ENCODE data around the gene USP43.
"Not testable (repeated sequence)": the region's sequence is repeated elsewhere in the genome, so short reads cannot be mapped to it uniquely, and the experiment has no call there.

The USP43 gene

DNA sequence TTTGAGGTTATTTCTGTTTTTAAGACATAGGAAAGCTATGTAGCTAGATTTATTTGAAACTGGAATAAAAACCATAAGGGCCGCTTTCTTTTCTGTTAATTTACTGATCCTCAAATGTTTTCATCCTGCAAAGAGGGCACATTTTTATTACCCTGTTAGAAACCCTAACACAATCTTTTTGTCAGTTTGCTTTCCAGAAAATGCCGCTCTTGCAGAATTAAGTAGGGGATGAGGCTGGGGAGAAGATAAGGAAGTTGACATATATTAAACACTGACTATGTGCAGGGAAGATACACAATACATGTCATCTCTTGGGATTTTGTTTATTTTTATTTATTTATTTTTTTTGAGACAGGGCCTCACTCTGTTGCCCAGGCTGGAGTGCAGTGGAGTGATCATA is 15.7 kb downstream of the USP43 start:
- no peaks in the 10 kb centered on the region for H3K79me2 ChIP-seq (ENCODE audit: low read length)
- no peaks in the 10 kb centered on the region for H3K4me1 ChIP-seq (ENCODE audit: low read length)
- H3K4me2 ChIP-seq (ENCODE audit: low read length) = no peak overlapping the region
- no peak overlapping the region for H2AFZ ChIP-seq (ENCODE audit: low read depth, low read length)
- no peaks in the 10 kb centered on the region for H3K9me3 ChIP-seq (ENCODE audit: insufficient read depth, low read length)
- no peaks in the 10 kb centered on the region for H4K20me1 ChIP-seq (ENCODE audit: insufficient read depth, low read length)
- H3K36me3 ChIP-seq (replicated peaks; ENCODE audit: low read depth, low read length) = no peaks in the 10 kb centered on the region
- H3K4me3 ChIP-seq (ENCODE audit: low read length) = no peak overlapping the region
- H3K9ac ChIP-seq (ENCODE audit: low read length) = no peak overlapping the region
- no peak for TF ChIP-seq EZH2phosphoT487 (IDR thresholded peaks at IDR 0.05; ENCODE audit: low read depth)
- TF ChIP-seq, protein P1, sequence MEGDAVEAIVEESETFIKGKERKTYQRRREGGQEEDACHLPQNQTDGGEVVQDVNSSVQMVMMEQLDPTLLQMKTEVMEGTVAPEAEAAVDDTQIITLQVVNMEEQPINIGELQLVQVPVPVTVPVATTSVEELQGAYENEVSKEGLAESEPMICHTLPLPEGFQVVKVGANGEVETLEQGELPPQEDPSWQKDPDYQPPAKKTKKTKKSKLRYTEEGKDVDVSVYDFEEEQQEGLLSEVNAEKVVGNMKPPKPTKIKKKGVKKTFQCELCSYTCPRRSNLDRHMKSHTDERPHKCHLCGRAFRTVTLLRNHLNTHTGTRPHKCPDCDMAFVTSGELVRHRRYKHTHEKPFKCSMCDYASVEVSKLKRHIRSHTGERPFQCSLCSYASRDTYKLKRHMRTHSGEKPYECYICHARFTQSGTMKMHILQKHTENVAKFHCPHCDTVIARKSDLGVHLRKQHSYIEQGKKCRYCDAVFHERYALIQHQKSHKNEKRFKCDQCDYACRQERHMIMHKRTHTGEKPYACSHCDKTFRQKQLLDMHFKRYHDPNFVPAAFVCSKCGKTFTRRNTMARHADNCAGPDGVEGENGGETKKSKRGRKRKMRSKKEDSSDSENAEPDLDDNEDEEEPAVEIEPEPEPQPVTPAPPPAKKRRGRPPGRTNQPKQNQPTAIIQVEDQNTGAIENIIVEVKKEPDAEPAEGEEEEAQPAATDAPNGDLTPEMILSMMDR (IDR thresholded peaks at IDR 0.05; ENCODE audit: low read depth, low read length) = no peak
- no peak overlapping the region for H3K27ac ChIP-seq (ENCODE audit: low read length)
- no peaks in the 10 kb centered on the region for H3K27me3 ChIP-seq (ENCODE audit: low read depth, low read length)

DNA sequence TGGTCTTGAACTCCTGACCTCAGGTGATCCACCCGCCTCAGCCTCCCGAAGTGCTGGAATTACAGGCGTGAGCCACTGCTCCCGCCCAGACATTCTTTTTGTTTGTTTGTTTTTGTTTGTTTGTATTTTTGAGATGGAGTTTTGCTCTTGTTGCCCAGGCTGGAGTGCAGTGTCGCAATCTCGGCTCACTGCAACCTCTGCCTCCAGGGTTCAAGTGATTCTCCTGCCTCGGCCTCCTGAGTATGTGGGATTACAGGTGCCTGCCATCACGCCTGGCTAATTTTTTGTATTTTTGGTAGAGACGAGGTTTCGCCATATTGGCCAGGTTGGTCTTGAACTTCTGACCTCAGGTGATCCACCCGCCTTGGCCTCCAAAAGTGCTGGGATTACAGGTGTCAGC is 18.2 kb downstream of the USP43 start:
- not testable (repeated sequence) for H3K9me3 ChIP-seq (ENCODE audit: insufficient read depth, low read length); H3K4me2 ChIP-seq (ENCODE audit: low read length); H2AFZ ChIP-seq (ENCODE audit: low read depth, low read length); H3K9ac ChIP-seq (ENCODE audit: low read length); H3K4me3 ChIP-seq (ENCODE audit: low read length); H4K20me1 ChIP-seq (ENCODE audit: insufficient read depth, low read length); H3K27me3 ChIP-seq (ENCODE audit: low read depth, low read length); H3K79me2 ChIP-seq (ENCODE audit: low read length); H3K36me3 ChIP-seq (replicated peaks; ENCODE audit: low read depth, low read length); H3K4me1 ChIP-seq (ENCODE audit: low read length); H3K27ac ChIP-seq (ENCODE audit: low read length)

DNA sequence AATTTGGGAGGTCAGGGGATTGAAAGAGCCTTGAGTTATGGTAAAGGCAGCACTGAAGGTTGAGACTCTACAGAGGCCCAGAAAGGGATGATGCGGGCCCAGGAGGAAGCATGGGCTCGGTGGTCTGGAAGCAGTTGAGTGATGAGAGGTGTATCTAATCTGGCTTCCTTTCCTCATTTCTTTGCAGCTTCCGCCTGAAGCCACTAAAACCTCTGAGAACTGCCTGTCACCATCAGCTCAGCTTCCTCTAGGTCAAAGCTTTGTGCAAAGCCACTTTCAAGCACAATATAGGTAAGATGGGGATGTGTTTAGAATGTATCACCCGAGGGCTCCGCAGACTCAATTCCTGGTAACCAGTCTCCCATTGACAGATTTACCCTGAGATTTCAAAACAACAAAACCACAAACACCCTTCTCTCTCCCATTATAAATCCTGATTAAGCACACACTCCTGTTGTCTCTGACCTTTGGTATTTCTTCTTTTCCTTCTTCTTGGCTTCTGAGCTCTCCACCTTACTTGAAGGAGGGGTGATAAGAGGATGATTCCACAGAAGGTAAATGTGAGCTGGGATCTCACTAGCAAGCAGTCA is 21.2 kb downstream of the USP43 start:
- TF ChIP-seq EZH2phosphoT487 (IDR thresholded peaks at IDR 0.05; ENCODE audit: low read depth) = no peak
- TF ChIP-seq, protein P1 (IDR thresholded peaks at IDR 0.05; ENCODE audit: low read depth, low read length) = no peak
- Histone ChIP-seq H3K9ac (ENCODE audit: low read length) (no peak overlapping the region), H3K79me2 (ENCODE audit: low read length) (no peaks in the 10 kb centered on the region), H4K20me1 (ENCODE audit: insufficient read depth, low read length) (no peaks in the 10 kb centered on the region), H2AFZ (ENCODE audit: low read depth, low read length) (no peak overlapping the region), H3K27me3 (ENCODE audit: low read depth, low read length) (no peaks in the 10 kb centered on the region), H3K4me3 (ENCODE audit: low read length) (no peak overlapping the region), H3K36me3 (replicated peaks; ENCODE audit: low read depth, low read length) (no peaks in the 10 kb centered on the region), H3K4me1 (ENCODE audit: low read length) (no peaks in the 10 kb centered on the region), H3K27ac (ENCODE audit: low read length) (no peak overlapping the region), H3K9me3 (ENCODE audit: insufficient read depth, low read length) (no peaks in the 10 kb centered on the region), H3K4me2 (ENCODE audit: low read length) (no peak overlapping the region)

DNA sequence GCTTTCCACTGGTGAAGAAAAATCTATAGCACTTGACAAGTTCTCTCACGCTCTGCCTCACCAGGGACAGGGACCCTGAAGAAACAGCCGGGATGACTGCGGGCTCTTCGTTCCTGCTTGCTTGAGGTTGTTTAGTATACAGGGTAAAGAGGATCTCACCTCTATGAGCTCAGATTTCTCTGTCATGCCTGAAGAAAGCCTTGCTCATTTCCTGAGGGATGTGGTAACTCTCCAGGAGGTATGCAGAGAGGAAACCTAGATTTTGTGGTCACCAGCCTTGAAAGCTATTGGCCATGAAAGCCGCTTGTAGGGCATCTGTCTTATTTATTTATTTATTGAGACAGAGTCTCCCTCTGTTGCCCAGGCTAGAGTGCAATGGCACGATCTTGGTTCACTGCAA is 23.2 kb downstream of the USP43 start:
- Histone ChIP-seq H3K27ac (ENCODE audit: low read length) (no peak overlapping the region), H3K4me2 (ENCODE audit: low read length) (no peak overlapping the region), H3K9ac (ENCODE audit: low read length) (no peak overlapping the region), H3K27me3 (ENCODE audit: low read depth, low read length) (no peaks in the 10 kb centered on the region), H3K4me1 (ENCODE audit: low read length) (no peaks in the 10 kb centered on the region), H3K36me3 (replicated peaks; ENCODE audit: low read depth, low read length) (no peaks in the 10 kb centered on the region), H2AFZ (ENCODE audit: low read depth, low read length) (no peak overlapping the region), H3K79me2 (ENCODE audit: low read length) (no peaks in the 10 kb centered on the region), H4K20me1 (ENCODE audit: insufficient read depth, low read length) (no peaks in the 10 kb centered on the region), H3K4me3 (ENCODE audit: low read length) (no peak overlapping the region), H3K9me3 (ENCODE audit: insufficient read depth, low read length) (no peaks in the 10 kb centered on the region)
- TF ChIP-seq, protein P1 (IDR thresholded peaks at IDR 0.05; ENCODE audit: low read depth, low read length) = no peak
- TF ChIP-seq EZH2phosphoT487 (IDR thresholded peaks at IDR 0.05; ENCODE audit: low read depth) = no peak

Data from OCI-LY3 (cell line).